SU-DHL-6 (cell line): ENCODE measurements around the gene ACAA2.
"Not testable (repeated sequence)": the region's sequence is repeated elsewhere in the genome, so short reads cannot be mapped to it uniquely, and the experiment has no call there.

ENCODE experiments used
- H2AFZ ChIP-seq: fragments of 200-600 bp; sonication (generic); 2 replicates; pipeline ENCODE4 v1.6.1; 2014; ENCODE audit warnings: low read depth, mild to moderate bottlenecking, moderate library complexity, mixed read lengths, antibody characterized with exemption, low read length; ENCODE audit not compliant: severe bottlenecking
- H3F3A ChIP-seq: fragments of 200-600 bp; shearing (Covaris generic); 2 replicates; pipeline ENCODE4 v1.6.0; 2016; ENCODE audit warnings: antibody characterized with exemption, mild to moderate bottlenecking; ENCODE audit not compliant: insufficient read depth
- H3K27ac ChIP-seq: fragments of 200-600 bp; sonication (generic); 2 replicates; pipeline ENCODE4 v1.5.1; 2016; ENCODE audit warnings: low read depth, mild to moderate bottlenecking, low read length, moderate library complexity, mixed read lengths
- H3K27me3 ChIP-seq: fragments of 200-600 bp; sonication (generic), shearing (Covaris generic); 2 replicates; pipeline ENCODE4 v1.6.0; 2014; ENCODE audit warnings: mild to moderate bottlenecking, low read length
- H3K36me3 ChIP-seq: fragments of 200-600 bp; sonication (generic); 2 replicates; pipeline ENCODE4 v1.6.1; 2014; ENCODE audit warnings: mild to moderate bottlenecking, low read length, mixed read lengths
- H3K4me2 ChIP-seq: fragments of 300-600, 200-600 bp; shearing (Covaris generic), sonication (generic); 2 replicates; pipeline ENCODE4 v1.6.0; 2014; ENCODE audit warnings: low read length, low read depth, mild to moderate bottlenecking; ENCODE audit not compliant: poor library complexity, severe bottlenecking
- H3K4me3 ChIP-seq: fragments of 200-600 bp; sonication (generic); 2 replicates; pipeline ENCODE4 v1.5.1; 2014; ENCODE audit warnings: antibody characterized with exemption, low read length, mild to moderate bottlenecking, mixed read lengths; ENCODE audit not compliant: insufficient read depth, poor library complexity, severe bottlenecking
- H3K79me2 ChIP-seq: fragments of 200-600 bp; sonication (generic); 2 replicates; pipeline ENCODE4 v1.6.1; 2014; ENCODE audit warnings: mild to moderate bottlenecking, low read length, moderate library complexity; ENCODE audit not compliant: insufficient read depth
- H3K9ac ChIP-seq: fragments of 200-600 bp; sonication (generic); 2 replicates; pipeline ENCODE4 v1.7.0; 2014; ENCODE audit warnings: mild to moderate bottlenecking, low read length
- H3K9me2 ChIP-seq: fragments of 200-600 bp; sonication (generic); replicated peaks from 2 replicates; pipeline ENCODE4 v1.6.1; 2014; ENCODE audit warnings: low read length; ENCODE audit not compliant: insufficient read depth
- H3K9me3 ChIP-seq: fragments of 200-600 bp; sonication (generic); 2 replicates; pipeline ENCODE4 v1.6.1; 2014; ENCODE audit warnings: low read length, mixed read lengths; ENCODE audit not compliant: insufficient read depth
- H4K20me1 ChIP-seq: fragments of 200-600 bp; sonication (generic); 2 replicates; pipeline ENCODE4 v1.6.1; 2014; ENCODE audit warnings: low read depth, mild to moderate bottlenecking, antibody characterized with exemption, low read length, moderate library complexity, mixed read lengths
- EZH2phosphoT487 ChIP-seq: fragments of 200-600 bp; sonication (generic), shearing (Covaris generic); conservative IDR thresholded peaks from 2 replicates; pipeline ENCODE4 v1.6.1; 2018; ENCODE audit warnings: mild to moderate bottlenecking, antibody characterized with exemption, low read length, moderate library complexity, mixed read lengths
- TF ChIP-seq, protein P1 (sequence below): fragments of 200-600 bp; sonication (generic); IDR thresholded peaks from one replicate; pipeline ENCODE4 v1.5.1; 2017; ENCODE audit warnings: antibody characterized with exemption, mild to moderate bottlenecking, low read length, moderate library complexity; ENCODE audit not compliant: insufficient read depth, poor library complexity, severe bottlenecking

Gene ACAA2

GRCh38 chr18:49811151-49811938, 2.0 kb downstream of the ACAA2 start:
- Histone ChIP-seq H2AFZ (no peak overlapping the region), H3K9me3 (peaks cover 6% of the 10 kb centered on the region; the same call in 1 of the 2 replicates), H3K36me3 (peaks cover 9% of the 10 kb centered on the region; the same call in 1 of the 2 replicates), H3K4me2 (peak overlapping the region; percentile 83), H3K4me3 (no peak overlapping the region), H3K27me3 (no peaks in the 10 kb centered on the region), H3K79me2 (peaks cover 65% of the 10 kb centered on the region), H3F3A (peaks cover 5% of the 10 kb centered on the region; the same call in 1 of the 2 replicates), H3K9me2 (no peaks in the 10 kb centered on the region), H4K20me1 (no peaks in the 10 kb centered on the region), H3K9ac (peak overlapping the region; percentile 82; the same call in 1 of the 2 replicates), H3K27ac (peak overlapping the region; percentile 9; the same call in 1 of the 2 replicates)
- TF ChIP-seq, protein P1, sequence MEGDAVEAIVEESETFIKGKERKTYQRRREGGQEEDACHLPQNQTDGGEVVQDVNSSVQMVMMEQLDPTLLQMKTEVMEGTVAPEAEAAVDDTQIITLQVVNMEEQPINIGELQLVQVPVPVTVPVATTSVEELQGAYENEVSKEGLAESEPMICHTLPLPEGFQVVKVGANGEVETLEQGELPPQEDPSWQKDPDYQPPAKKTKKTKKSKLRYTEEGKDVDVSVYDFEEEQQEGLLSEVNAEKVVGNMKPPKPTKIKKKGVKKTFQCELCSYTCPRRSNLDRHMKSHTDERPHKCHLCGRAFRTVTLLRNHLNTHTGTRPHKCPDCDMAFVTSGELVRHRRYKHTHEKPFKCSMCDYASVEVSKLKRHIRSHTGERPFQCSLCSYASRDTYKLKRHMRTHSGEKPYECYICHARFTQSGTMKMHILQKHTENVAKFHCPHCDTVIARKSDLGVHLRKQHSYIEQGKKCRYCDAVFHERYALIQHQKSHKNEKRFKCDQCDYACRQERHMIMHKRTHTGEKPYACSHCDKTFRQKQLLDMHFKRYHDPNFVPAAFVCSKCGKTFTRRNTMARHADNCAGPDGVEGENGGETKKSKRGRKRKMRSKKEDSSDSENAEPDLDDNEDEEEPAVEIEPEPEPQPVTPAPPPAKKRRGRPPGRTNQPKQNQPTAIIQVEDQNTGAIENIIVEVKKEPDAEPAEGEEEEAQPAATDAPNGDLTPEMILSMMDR: no peak
- no peak for TF ChIP-seq EZH2phosphoT487

GRCh38 chr18:49808553-49809191, 4.7 kb downstream of the ACAA2 start:
- H3K36me3 ChIP-seq, H2AFZ ChIP-seq, H3F3A ChIP-seq, H3K9me2 ChIP-seq, H4K20me1 ChIP-seq, H3K27me3 ChIP-seq, H3K4me3 ChIP-seq, H3K9me3 ChIP-seq, H3K9ac ChIP-seq, H3K27ac ChIP-seq, H3K4me2 ChIP-seq: not testable (repeated sequence)
- H3K79me2 ChIP-seq: peaks cover 91% of the 10 kb centered on the region

DNA sequence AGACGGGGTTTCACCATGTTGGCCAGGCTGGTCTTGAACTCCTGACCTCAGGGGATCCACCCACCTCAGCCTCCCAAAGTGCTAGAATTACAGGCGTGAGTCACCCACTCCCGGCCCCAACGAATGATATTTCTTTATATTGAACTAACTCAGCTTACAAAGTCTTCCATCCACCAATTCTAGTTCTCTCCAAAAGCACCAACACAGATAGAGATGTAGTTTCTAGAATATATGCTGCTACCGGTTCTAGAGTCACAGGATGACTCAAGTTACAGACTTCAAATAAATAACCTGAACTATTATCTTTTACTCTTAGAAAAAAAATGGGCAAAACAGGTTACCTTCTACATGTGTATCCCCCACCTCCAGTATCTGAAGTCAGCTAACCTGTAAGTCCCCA, 9.2 kb downstream of the ACAA2 start:
- Histone ChIP-seq H3K9me3 (no peaks in the 10 kb centered on the region), H3K36me3 (peaks cover 10% of the 10 kb centered on the region; the same call in 1 of the 2 replicates), H3K27ac (no peak overlapping the region), H3K4me2 (no peak overlapping the region), H3F3A (no peaks in the 10 kb centered on the region), H3K9me2 (no peaks in the 10 kb centered on the region), H3K27me3 (no peaks in the 10 kb centered on the region), H3K9ac (no peak overlapping the region), H2AFZ (no peak overlapping the region), H4K20me1 (peaks cover 7% of the 10 kb centered on the region; the same call in 1 of the 2 replicates), H3K4me3 (no peak overlapping the region), H3K79me2 (peaks cover 60% of the 10 kb centered on the region)
- TF ChIP-seq EZH2phosphoT487: no peak
- TF ChIP-seq, protein P1: no peak

GRCh38 chr18:49802623-49803022, 10.7 kb downstream of the ACAA2 start:
- Histone ChIP-seq H3K9me2 (no peaks in the 10 kb centered on the region), H3K27me3 (no peaks in the 10 kb centered on the region), H3K79me2 (peaks cover 47% of the 10 kb centered on the region), H3K27ac (no peak overlapping the region), H3F3A (no peaks in the 10 kb centered on the region), H3K9ac (no peak overlapping the region), H2AFZ (no peak overlapping the region), H3K36me3 (peaks cover 20% of the 10 kb centered on the region; the same call in 1 of the 2 replicates), H3K4me2 (no peak overlapping the region), H4K20me1 (peaks cover 7% of the 10 kb centered on the region; the same call in 1 of the 2 replicates), H3K9me3 (no peaks in the 10 kb centered on the region), H3K4me3 (no peak overlapping the region)
- TF ChIP-seq EZH2phosphoT487: no peak
- TF ChIP-seq, protein P1: no peak

GRCh38 chr18:49800491-49800890, 12.8 kb downstream of the ACAA2 start:
- not testable (repeated sequence) for H3K9me3 ChIP-seq

More at GRCh38 chr18:49800491-49800890, 12.8 kb downstream of the ACAA2 start:
- H3K9me2 ChIP-seq, H3K4me2 ChIP-seq, H3K9ac ChIP-seq, H3K27me3 ChIP-seq, H4K20me1 ChIP-seq, H2AFZ ChIP-seq, H3K27ac ChIP-seq, H3F3A ChIP-seq, H3K4me3 ChIP-seq: not testable (repeated sequence)
- Histone ChIP-seq H3K79me2 (peaks cover 25% of the 10 kb centered on the region), H3K36me3 (peaks cover 36% of the 10 kb centered on the region; the same call in 1 of the 2 replicates)
